Vagina (tissue), 2 donors: ENCODE results near the gene APC.

ENCODE experiments used
- POLR2A ChIP-seq, 2 donors: fragments of 450-650 bp; IDR thresholded peaks; one replicate each; pipeline ENCODE4 v1.6.1; 2017; ENCODE audit warnings: antibody characterized with exemption in 2 of 2, mild to moderate bottlenecking in 2 of 2, moderate library complexity in 2 of 2
- POLR2AphosphoS5 ChIP-seq, 2 donors: sonication (generic); formaldehyde crosslinking; IDR thresholded peaks; one replicate each; pipeline ENCODE4 v1.9.0; 2017; ENCODE audit warnings: antibody characterized with exemption in 2 of 2, mild to moderate bottlenecking in 2 of 2, low read depth in 1 of 2; ENCODE audit not compliant: insufficient read depth in 1 of 2
- TF ChIP-seq, protein P1 (sequence below), 3 experiments: fragments of 450-650 bp in 2 of 3; fragments of 200-600 bp in 1 of 3; sonication (generic) in 1 of 3; IDR thresholded peaks; one replicate each; pipeline ENCODE4 v1.5.1; 2017 to 2019; ENCODE audit warnings: antibody characterized with exemption in 3 of 3, mild to moderate bottlenecking in 2 of 3, moderate library complexity in 2 of 3

DNA sequence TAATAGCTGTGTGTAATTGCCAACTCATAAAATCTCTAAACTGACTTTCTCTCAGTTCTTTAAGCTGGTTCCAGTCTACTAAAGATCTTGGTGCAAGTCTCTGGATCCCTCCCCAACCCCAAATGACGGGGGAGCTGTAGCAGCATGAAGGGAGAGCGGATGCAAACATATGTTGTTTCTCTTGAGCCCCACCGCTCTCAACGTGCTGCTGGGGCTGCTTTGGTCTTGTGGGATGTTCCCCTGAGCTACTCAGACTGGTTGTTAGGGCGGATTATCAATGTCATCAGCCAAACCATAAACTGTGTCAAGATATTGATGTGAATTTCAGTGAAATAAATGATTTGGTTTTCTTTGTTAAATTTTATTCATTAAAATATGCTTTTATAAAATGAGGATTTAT lies 40.9 kb upstream of the APC start:
- TF ChIP-seq, protein P1, sequence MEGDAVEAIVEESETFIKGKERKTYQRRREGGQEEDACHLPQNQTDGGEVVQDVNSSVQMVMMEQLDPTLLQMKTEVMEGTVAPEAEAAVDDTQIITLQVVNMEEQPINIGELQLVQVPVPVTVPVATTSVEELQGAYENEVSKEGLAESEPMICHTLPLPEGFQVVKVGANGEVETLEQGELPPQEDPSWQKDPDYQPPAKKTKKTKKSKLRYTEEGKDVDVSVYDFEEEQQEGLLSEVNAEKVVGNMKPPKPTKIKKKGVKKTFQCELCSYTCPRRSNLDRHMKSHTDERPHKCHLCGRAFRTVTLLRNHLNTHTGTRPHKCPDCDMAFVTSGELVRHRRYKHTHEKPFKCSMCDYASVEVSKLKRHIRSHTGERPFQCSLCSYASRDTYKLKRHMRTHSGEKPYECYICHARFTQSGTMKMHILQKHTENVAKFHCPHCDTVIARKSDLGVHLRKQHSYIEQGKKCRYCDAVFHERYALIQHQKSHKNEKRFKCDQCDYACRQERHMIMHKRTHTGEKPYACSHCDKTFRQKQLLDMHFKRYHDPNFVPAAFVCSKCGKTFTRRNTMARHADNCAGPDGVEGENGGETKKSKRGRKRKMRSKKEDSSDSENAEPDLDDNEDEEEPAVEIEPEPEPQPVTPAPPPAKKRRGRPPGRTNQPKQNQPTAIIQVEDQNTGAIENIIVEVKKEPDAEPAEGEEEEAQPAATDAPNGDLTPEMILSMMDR (IDR thresholded peaks at IDR 0.05), result no peak
- TF ChIP-seq POLR2A (IDR thresholded peaks at IDR 0.05), result no peak
- TF ChIP-seq POLR2AphosphoS5 (IDR thresholded peaks at IDR 0.05; ENCODE audit: insufficient read depth in 1 of 2, low read depth in 1 of 2), result no peak
